Measurements from ENCODE around the gene ZNF33A. TPM values are rescaled to one million over a fixed set of nuclear protein-coding genes. Genes with fewer than 3 reads are reported as not detected.

The ZNF33A gene
- total RNA-seq, 3 donors from 2014 or later, result 25.4 to 73.6 (median 34.7) TPM

- TF ChIP-seq POLR2A (IDR thresholded peaks at IDR 0.05) (no peak), POLR2AphosphoS5 (IDR thresholded peaks at IDR 0.05) (no peak), CTCF (IDR thresholded peaks at IDR 0.05) (no peak)
- Histone ChIP-seq H3K4me3 (peak overlapping the region; percentile 87 to 98 (median 88)), H3K4me1 (no peaks in the 10 kb centered on the region), H3K27me3 (no peaks in the 10 kb centered on the region), H3K9me3 (peaks cover 6% of the 10 kb centered on the region in 2 donors), H3K36me3 (no peaks in the 10 kb centered on the region), H3K27ac (peak overlapping the region; percentile 94 to 97)
- DNase-seq (ENCODE audit: low spot score in 2 of 2), result no peak
- intact Hi-C loops (cut with DNase I; ENCODE audit: low total_unique reads), result no loop called here
These were observed 84.6 kb downstream of the ZNF33A start for GRCh38 chr10:38094927-38095574.

GRCh38 chr10:38102880-38103279 is 92.4 kb downstream of the ZNF33A start:
- no peak for TF ChIP-seq POLR2A (IDR thresholded peaks at IDR 0.05)
- TF ChIP-seq CTCF (IDR thresholded peaks at IDR 0.05), result no peak
- TF ChIP-seq POLR2AphosphoS5 (IDR thresholded peaks at IDR 0.05), result no peak
- Histone ChIP-seq H3K9me3 (peaks cover 51 to 65% of the 10 kb centered on the region in 2 donors), H3K36me3 (no peaks in the 10 kb centered on the region), H3K27me3 (no peaks in the 10 kb centered on the region), H3K4me3 (no peak overlapping the region), H3K27ac (no peak overlapping the region), H3K4me1 (no peaks in the 10 kb centered on the region)
- no peak for DNase-seq (ENCODE audit: low spot score in 2 of 2)
- intact Hi-C loops (cut with DNase I; ENCODE audit: low total_unique reads), result no loop called here

GRCh38 chr10:38103756-38104155 is 93.3 kb downstream of the ZNF33A start:
- Histone ChIP-seq H3K4me1 (no peaks in the 10 kb centered on the region), H3K27ac (no peak overlapping the region), H3K27me3 (no peaks in the 10 kb centered on the region), H3K36me3 (no peaks in the 10 kb centered on the region), H3K9me3 (peaks cover 56 to 74% of the 10 kb centered on the region in 2 donors), H3K4me3 (no peak overlapping the region)
- intact Hi-C loops (cut with DNase I; ENCODE audit: low total_unique reads), result no loop called here
- no peak for TF ChIP-seq POLR2A (IDR thresholded peaks at IDR 0.05)
- no peak for TF ChIP-seq POLR2AphosphoS5 (IDR thresholded peaks at IDR 0.05)
- TF ChIP-seq CTCF (IDR thresholded peaks at IDR 0.05), result no peak
- no peak for DNase-seq (ENCODE audit: low spot score in 2 of 2)

- no peak for DNase-seq (ENCODE audit: low spot score in 2 of 2)
- intact Hi-C loops (cut with DNase I; ENCODE audit: low total_unique reads), result loop anchor here (10.0 kb wide), 1 partner anchor 1113 kb away; no protein-coding TSS in a partner anchor
- peaks cover 19% of the 10 kb centered on the region for H3K36me3 ChIP-seq
These were observed 101.7 kb downstream of the ZNF33A start for GRCh38 chr10:38112159-38112558.

More at GRCh38 chr10:38112159-38112558, 101.7 kb downstream of the ZNF33A start:
- Histone ChIP-seq H3K27ac (no peak overlapping the region), H3K4me3 (no peak overlapping the region), H3K9me3 (peaks cover 88 to 100% of the 10 kb centered on the region in 2 donors), H3K4me1 (no peaks in the 10 kb centered on the region), H3K27me3 (no peaks in the 10 kb centered on the region)
- TF ChIP-seq POLR2AphosphoS5 (IDR thresholded peaks at IDR 0.05) (no peak), POLR2A (IDR thresholded peaks at IDR 0.05) (no peak), CTCF (IDR thresholded peaks at IDR 0.05) (no peak)

Other genes starting within 250 kb of the ZNF33A start
- gene ZNF248, start 153.1 kb upstream of the ZNF33A start, total RNA-seq, result 10 to 100 TPM; 11.0 to 29.6 (median 19.7) TPM
- 10 to 100 TPM; 13.8 to 23.4 (median 16.0) TPM for gene ZNF25, start 34.0 kb upstream of the ZNF33A start, total RNA-seq
- 10 to 100 TPM; 14.2 to 32.1 (median 21.3) TPM for gene ZNF37A, start 83.7 kb downstream of the ZNF33A start, total RNA-seq